Activated CD4-positive, alpha-beta T cell treated with anti-CD3 and anti-CD28 coated beads, Interleukin-2, amount 10 ng/mL, durations not matched to agents 7 days and 5 days (primary cell): ENCODE data around the gene SLC35F5. TPM values are rescaled to one million over a fixed set of nuclear protein-coding genes. Genes with fewer than 3 reads are reported as not detected.
"Not testable (repeated sequence)": the region's sequence is repeated elsewhere in the genome, so short reads cannot be mapped to it uniquely, and the experiment has no call there.

ENCODE experiments used
- CTCF ChIA-PET: fragments of 350-600 bp; sonication (Branson Sonifier 250); formaldehyde crosslinking; loops from one replicate; lab custom pipeline; 2021; ENCODE audit warnings: antibody characterized with exemption; lab: Charles Lee
- POLR2A ChIA-PET: fragments of 350-600 bp; sonication (Branson Sonifier 250); formaldehyde crosslinking; loops from one replicate; lab custom pipeline; 2021; ENCODE audit warnings: antibody characterized with exemption; lab: Charles Lee
- DNase-seq: peaks from one replicate; pipeline ENCODE4 v3.0.0-alpha.2; 2020
- H3K27ac Mint-ChIP-seq: one replicate; pipeline ENCODE4 v1.8.0; 2021; ENCODE audit warnings: mild to moderate bottlenecking, moderate library complexity, mixed read lengths
- H3K27me3 Mint-ChIP-seq: one replicate; pipeline ENCODE4 v1.8.0; 2021; ENCODE audit warnings: mixed read lengths
- H3K36me3 Mint-ChIP-seq: one replicate; pipeline ENCODE4 v1.8.0; 2021; ENCODE audit warnings: low read depth, mixed read lengths
- H3K4me1 Mint-ChIP-seq: one replicate; pipeline ENCODE4 v1.8.0; 2021; ENCODE audit warnings: mixed read lengths
- H3K4me3 Mint-ChIP-seq: one replicate; pipeline ENCODE4 v1.8.0; 2021; ENCODE audit warnings: mild to moderate bottlenecking, moderate library complexity, mixed read lengths
- H3K9me3 Mint-ChIP-seq: one replicate; pipeline ENCODE4 v1.8.0; 2021; ENCODE audit warnings: mixed read lengths
- total RNA-seq, 2 experiments: library from RNA; stranded (reverse); gene quantifications; one replicate each; pipeline ENCODE4 v1.2.3, GENCODE V29; 2021

SLC35F5 gene
- 10 to 100 TPM; 15.0 to 18.0 TPM for total RNA-seq

- CTCF ChIA-PET: interaction anchor here (0.6 to 1.6 kb wide), 5 partner anchors 37 to 224 kb away, joined by 3 to 5 read pairs (median 3); no protein-coding TSS in a partner anchor
- Mint-ChIP-seq H3K27me3 (no peaks in the 10 kb centered on the region), H3K4me3 (peak within 1 kb of the TSS; percentile 87), H3K36me3 (peaks cover 8% of the 10 kb centered on the region), H3K4me1 (peaks cover 28% of the 10 kb centered on the region), H3K27ac (peak within 1 kb of the TSS; percentile 99), H3K9me3 (no peaks in the 10 kb centered on the region)
- peak; percentile 91 for DNase-seq
- POLR2A ChIA-PET: no interaction called here
These were observed at the start of gene SLC35F5 for GRCh38 chr2:113756355-113757137. SLC35F5 (minus strand) TSS chr2:113756642; CDS start chr2:113756409, 233 bp downstream.

GRCh38 chr2:113799375-113799774, 42.9 kb upstream of the SLC35F5 start:
- no peak overlapping the region for H3K4me3 Mint-ChIP-seq
- ChIA-PET POLR2A (no interaction called here), CTCF (no interaction called here)
- no peaks in the 10 kb centered on the region for H3K9me3 Mint-ChIP-seq
- no peak for DNase-seq
- no peaks in the 10 kb centered on the region for H3K36me3 Mint-ChIP-seq
- no peaks in the 10 kb centered on the region for H3K27me3 Mint-ChIP-seq
- H3K4me1 Mint-ChIP-seq: peaks cover 13% of the 10 kb centered on the region
- H3K27ac Mint-ChIP-seq: no peak overlapping the region

DNA sequence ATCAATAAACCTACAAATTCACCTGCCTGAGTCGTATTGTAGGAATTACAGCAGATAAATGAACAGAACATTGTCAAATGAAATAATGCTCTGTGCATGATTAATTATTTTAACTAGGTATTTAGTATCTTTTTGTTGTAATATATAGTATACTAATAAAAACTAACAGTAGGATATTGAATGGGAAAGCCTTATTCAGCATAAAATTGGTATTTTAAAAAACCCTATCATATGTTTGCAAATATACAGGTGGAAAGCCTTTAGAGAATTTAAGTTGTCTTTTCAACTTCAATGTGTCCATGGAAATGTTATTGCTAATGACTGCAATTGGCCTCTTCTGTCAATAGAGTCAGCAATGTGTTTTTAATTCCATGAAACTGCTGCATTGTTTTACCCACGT, 40.8 kb upstream of the SLC35F5 start:
- H3K27ac Mint-ChIP-seq: no peak overlapping the region
- H3K27me3 Mint-ChIP-seq: no peaks in the 10 kb centered on the region
- H3K36me3 Mint-ChIP-seq: no peaks in the 10 kb centered on the region
- ChIA-PET CTCF (no interaction called here), POLR2A (no interaction called here)
- H3K4me1 Mint-ChIP-seq: peaks cover 18% of the 10 kb centered on the region
- H3K9me3 Mint-ChIP-seq: no peaks in the 10 kb centered on the region
- no peak for DNase-seq
- no peak overlapping the region for H3K4me3 Mint-ChIP-seq

DNA sequence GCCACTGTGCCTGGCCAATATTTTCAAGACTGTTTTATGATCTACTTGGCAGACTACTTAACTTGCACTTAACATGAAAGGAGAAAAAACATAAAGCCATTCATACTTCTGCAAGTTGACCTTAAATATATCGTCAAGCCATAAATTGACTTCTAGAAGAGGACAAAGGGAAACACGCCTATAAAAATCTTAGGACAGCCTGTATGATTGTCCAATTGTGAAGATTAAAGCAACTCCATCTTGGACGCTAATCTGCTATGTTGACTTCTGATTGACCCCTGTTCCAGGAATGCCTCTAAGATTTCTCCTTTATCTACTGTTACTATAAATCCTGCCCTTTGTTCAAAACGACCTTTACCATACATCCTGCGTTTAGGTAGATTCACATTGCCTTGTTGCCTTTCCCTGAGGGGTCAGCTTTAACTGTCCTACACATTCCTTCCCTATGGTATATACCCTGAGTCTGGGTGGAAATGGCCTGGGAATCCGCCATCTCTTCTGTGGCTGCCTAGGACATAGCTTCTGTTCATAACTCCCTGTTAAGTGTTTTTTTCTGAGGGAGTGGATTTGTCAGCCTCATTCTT, 40.2 kb upstream of the SLC35F5 start:
- Mint-ChIP-seq H3K4me3 (no peak overlapping the region), H3K4me1 (peaks cover 24% of the 10 kb centered on the region), H3K36me3 (no peaks in the 10 kb centered on the region), H3K27me3 (no peaks in the 10 kb centered on the region), H3K9me3 (no peaks in the 10 kb centered on the region), H3K27ac (no peak overlapping the region)
- ChIA-PET POLR2A (no interaction called here), CTCF (no interaction called here)
- DNase-seq: no peak

- Mint-ChIP-seq H3K9me3 (no peaks in the 10 kb centered on the region), H3K4me1 (peaks cover 26% of the 10 kb centered on the region), H3K4me3 (no peak overlapping the region), H3K27ac (no peak overlapping the region), H3K36me3 (no peaks in the 10 kb centered on the region), H3K27me3 (no peaks in the 10 kb centered on the region)
- POLR2A ChIA-PET: no interaction called here
- CTCF ChIA-PET: interaction anchor here (0.5 to 1.5 kb wide), 2 partner anchors 28 to 70 kb away, joined by 3 to 5 read pairs; no protein-coding TSS in a partner anchor
- DNase-seq: no peak
These were observed 39.0 kb upstream of the SLC35F5 start for GRCh38 chr2:113795405-113795920.

DNA sequence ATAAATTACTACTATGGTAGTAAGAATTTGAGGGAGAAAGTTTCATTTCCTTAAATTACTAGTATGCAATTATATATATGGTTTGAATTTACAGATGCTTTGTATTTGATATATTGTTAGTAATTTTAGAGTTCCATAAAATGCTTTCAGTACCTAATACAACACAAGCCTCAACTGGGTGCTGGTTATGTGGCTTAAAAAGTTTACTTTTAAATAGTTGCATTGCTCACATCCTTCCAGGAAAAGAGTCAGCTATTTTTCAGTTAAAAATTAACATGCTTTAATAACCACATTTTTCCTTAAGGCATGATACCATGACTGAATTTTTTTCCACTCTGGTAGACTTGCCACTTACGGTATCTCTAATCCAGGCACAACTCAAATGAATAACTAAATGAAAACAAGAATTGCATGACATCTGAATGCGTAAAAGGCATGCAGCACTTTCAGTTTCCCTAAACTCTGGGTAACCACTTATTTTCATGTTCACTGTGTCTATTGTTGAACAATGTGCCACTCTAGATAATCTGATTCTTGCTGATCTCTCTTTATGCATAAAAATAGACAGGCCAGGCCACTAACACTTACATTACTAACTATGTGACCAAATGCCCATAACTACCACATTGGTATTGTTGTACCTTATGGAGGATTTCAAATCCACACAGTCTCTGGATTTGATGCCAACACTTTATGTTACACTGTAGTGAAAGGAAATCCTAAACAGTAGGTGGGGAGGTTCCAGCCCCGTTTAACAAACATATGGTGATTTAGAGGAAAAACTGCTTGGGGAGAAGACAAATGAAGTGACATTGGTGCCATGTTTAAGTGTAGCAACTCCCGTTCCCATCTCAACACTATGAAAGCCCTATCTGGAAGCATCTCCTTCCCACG, 35.5 kb upstream of the SLC35F5 start:
- Mint-ChIP-seq H3K27me3 (no peaks in the 10 kb centered on the region), H3K36me3 (no peaks in the 10 kb centered on the region), H3K9me3 (no peaks in the 10 kb centered on the region), H3K4me1 (peaks cover 19% of the 10 kb centered on the region), H3K4me3 (peak overlapping the region; percentile 2), H3K27ac (peak overlapping the region; percentile 83)
- no peak for DNase-seq
- ChIA-PET POLR2A (interaction anchor here (0.6 kb wide), 1 partner anchor 85 kb away, joined by 3 read pairs; no protein-coding TSS in a partner anchor), CTCF (interaction anchor here (0.9 kb wide), 1 partner anchor 45 kb away, joined by 3 read pairs; no protein-coding TSS in a partner anchor)

DNA sequence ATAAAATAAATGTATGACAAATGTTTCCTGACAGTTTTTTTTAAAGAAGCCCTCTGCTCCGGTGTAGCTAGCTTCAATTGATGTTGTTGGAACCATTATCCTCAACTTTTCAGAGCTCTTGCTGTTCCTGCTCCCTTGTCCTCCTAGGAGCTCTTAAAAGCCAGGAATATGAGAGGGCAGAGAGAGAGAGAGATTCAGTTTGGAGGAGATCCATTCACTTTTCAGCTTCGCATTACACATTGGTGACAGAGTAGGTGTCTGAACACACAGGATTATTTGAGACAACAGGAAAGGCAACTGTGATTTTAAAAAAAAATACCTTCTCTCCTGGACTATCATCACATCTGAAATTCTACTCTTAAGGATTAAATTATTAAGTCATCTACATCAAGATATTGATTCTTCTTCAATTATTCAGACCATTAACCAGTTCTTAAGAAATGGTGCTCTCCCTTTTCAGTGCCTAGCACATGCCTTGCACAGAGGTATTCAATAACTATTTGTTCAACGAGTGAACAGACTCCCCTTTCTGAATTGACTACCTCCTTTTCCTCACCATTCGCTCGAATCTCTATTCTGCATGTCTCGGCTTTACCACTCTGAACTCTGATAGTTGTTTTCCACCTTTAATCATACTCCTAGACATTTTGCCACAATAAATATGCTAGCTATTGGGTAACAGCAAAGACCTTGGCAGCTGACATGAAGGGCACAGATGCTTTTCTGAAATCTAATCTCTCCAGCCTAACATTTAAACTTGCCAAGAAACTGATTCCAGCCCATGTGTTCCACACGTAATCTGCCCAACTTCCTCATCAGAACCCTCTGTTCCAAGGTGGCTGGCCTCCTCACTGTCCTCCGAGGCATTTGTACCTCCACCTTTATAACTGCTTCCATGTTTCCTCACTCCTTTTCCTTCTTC, 28.6 kb upstream of the SLC35F5 start:
- no peaks in the 10 kb centered on the region for H3K36me3 Mint-ChIP-seq
- ChIA-PET CTCF (no interaction called here), POLR2A (no interaction called here)
- DNase-seq: no peak
- H3K4me1 Mint-ChIP-seq: no peaks in the 10 kb centered on the region
- H3K27me3 Mint-ChIP-seq: no peaks in the 10 kb centered on the region
- H3K27ac Mint-ChIP-seq: no peak overlapping the region
- no peaks in the 10 kb centered on the region for H3K9me3 Mint-ChIP-seq
- H3K4me3 Mint-ChIP-seq: no peak overlapping the region

DNA sequence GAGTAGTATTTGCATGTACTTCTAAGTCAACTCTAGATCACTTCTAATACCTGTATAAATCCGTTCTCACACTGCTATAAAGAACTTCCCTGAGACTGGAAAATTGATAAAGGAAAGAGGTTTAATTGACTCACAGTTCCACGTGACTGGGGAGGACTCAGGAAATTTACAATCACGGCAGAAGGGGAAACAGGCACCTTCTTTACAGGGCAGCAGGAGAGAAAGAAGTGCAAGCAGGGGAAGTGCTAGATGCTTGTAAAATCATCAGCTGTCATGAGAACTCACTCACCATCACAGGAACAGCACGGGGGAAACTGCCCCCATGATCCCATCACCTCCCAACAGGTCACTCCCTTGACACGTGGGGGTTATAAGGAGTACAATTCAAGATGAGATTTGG, 24.0 kb upstream of the SLC35F5 start:
- H3K27me3 Mint-ChIP-seq: no peaks in the 10 kb centered on the region
- H3K4me1 Mint-ChIP-seq: no peaks in the 10 kb centered on the region
- H3K27ac Mint-ChIP-seq: no peak overlapping the region
- ChIA-PET CTCF (no interaction called here), POLR2A (no interaction called here)
- H3K9me3 Mint-ChIP-seq: no peaks in the 10 kb centered on the region
- no peaks in the 10 kb centered on the region for H3K36me3 Mint-ChIP-seq
- H3K4me3 Mint-ChIP-seq: no peak overlapping the region
- no peak for DNase-seq

GRCh38 chr2:113777371-113777770, 20.9 kb upstream of the SLC35F5 start:
- ChIA-PET CTCF (interaction anchor here (1.0 to 1.1 kb wide), 3 partner anchors 8 to 64 kb away, joined by 3 read pairs; no protein-coding TSS in a partner anchor), POLR2A (no interaction called here)
- no peaks in the 10 kb centered on the region for H3K36me3 Mint-ChIP-seq
- no peak overlapping the region for H3K4me3 Mint-ChIP-seq
- no peaks in the 10 kb centered on the region for H3K9me3 Mint-ChIP-seq
- H3K27ac Mint-ChIP-seq: no peak overlapping the region
- no peak for DNase-seq
- no peaks in the 10 kb centered on the region for H3K4me1 Mint-ChIP-seq
- H3K27me3 Mint-ChIP-seq: no peaks in the 10 kb centered on the region

DNA sequence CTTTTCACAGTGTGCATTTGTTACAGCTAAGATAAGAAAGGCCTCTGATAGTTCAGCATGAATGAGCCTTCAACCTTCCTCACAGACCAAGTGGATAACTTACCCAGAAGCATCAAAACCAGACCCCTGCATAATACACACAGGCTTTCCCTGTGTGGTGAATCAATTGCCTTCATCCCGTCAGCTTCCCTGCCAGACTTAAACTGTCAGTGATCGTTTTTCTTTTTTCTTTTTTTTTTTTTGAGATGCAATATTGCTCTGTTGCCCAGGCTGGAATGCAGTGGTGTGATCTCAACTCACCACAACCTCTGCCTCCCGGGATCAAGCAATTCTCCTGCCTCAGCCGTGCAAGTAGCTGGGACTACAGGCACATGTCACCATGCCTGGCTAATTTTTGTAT, 20.5 kb upstream of the SLC35F5 start:
- CTCF ChIA-PET: interaction anchor here (0.6 to 1.1 kb wide), 4 partner anchors 8 to 63 kb away, joined by 3 read pairs; no protein-coding TSS in a partner anchor
- Mint-ChIP-seq H3K27me3 (no peaks in the 10 kb centered on the region), H3K36me3 (no peaks in the 10 kb centered on the region), H3K4me1 (no peaks in the 10 kb centered on the region), H3K27ac (no peak overlapping the region), H3K9me3 (no peaks in the 10 kb centered on the region), H3K4me3 (no peak overlapping the region)
- POLR2A ChIA-PET: no interaction called here
- DNase-seq: no peak

DNA sequence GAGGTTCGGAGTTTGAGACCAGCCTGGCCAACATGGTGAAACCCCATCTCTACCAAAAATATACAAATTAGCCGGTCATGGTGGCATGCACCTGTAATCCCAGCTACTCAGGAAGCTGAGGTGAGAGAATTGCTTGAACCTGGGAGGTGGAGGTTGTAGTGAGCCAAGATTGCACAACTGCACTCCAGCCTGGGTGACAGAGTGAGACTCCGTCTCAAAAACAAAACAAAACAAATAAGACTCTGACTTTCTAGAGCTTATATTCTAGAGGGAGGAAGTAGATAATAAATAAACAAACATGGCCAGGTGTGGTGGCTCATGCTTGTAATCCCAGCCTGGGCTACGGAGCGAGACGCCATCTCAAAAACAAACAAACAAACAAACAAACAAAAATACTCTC, 18.2 kb upstream of the SLC35F5 start:
- H3K9me3 Mint-ChIP-seq, CTCF ChIA-PET, H3K4me1 Mint-ChIP-seq, H3K36me3 Mint-ChIP-seq, H3K27ac Mint-ChIP-seq, H3K27me3 Mint-ChIP-seq, POLR2A ChIA-PET, DNase-seq, H3K4me3 Mint-ChIP-seq: not testable (repeated sequence)

- Mint-ChIP-seq H3K4me1 (no peaks in the 10 kb centered on the region), H3K4me3 (no peak overlapping the region), H3K36me3 (no peaks in the 10 kb centered on the region), H3K27me3 (no peaks in the 10 kb centered on the region), H3K27ac (no peak overlapping the region), H3K9me3 (no peaks in the 10 kb centered on the region)
- CTCF ChIA-PET: interaction anchor here (1.0 kb wide), 1 partner anchor 12 kb away, joined by 3 read pairs; no protein-coding TSS in a partner anchor
- DNase-seq: no peak
- POLR2A ChIA-PET: no interaction called here
These were observed 14.5 kb upstream of the SLC35F5 start for GRCh38 chr2:113770929-113771328.
